T-helper 9 cell (primary cell): Measurements from ENCODE around the gene NREP.
"Not testable (repeated sequence)": the region's sequence is repeated elsewhere in the genome, so short reads cannot be mapped to it uniquely, and the experiment has no call there.

Experiments
- DNase-seq: peaks from one replicate; pipeline ENCODE4 v3.0.0-alpha.2; 2020

Gene NREP

DNA sequence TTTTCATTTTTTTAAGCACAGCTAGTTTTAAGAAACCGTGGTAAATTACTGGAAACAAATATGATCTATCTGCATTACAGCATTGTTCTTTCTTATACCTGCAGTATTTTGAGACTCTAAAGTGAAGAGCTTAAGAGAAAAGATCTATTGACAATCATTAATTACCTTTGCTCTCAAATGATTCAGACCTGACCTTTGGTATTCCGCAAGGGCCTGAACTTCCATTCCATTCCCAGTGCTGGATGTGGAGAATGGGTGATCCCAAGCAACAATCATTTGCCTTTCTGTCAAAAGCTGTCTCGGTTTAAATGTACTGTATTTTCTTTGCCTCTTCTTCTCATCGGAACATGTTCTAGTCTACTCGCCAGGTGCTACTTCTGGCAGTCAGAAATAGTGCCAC lies 18.9 kb downstream of the NREP start:
- DNase-seq, result no peak

DNA sequence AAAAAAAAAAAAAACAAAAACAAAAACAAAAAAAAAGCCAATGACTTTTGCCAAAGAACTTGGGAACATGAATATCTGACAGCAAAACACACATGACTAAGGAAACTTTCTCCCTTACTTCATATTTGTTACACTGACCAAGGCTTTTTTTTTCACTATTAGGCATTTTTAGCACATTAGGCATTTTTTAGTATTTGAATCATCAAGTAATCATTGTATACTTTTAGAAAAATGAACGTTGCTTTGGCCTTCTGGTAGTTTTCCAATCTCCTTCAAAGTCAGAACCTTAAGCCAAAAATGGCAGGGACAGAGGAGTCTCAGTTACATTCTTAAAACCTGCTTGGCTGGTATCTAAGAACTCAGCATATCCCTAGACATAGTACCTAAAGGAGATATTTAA lies 19.3 kb downstream of the NREP start:
- DNase-seq, result no peak

DNA sequence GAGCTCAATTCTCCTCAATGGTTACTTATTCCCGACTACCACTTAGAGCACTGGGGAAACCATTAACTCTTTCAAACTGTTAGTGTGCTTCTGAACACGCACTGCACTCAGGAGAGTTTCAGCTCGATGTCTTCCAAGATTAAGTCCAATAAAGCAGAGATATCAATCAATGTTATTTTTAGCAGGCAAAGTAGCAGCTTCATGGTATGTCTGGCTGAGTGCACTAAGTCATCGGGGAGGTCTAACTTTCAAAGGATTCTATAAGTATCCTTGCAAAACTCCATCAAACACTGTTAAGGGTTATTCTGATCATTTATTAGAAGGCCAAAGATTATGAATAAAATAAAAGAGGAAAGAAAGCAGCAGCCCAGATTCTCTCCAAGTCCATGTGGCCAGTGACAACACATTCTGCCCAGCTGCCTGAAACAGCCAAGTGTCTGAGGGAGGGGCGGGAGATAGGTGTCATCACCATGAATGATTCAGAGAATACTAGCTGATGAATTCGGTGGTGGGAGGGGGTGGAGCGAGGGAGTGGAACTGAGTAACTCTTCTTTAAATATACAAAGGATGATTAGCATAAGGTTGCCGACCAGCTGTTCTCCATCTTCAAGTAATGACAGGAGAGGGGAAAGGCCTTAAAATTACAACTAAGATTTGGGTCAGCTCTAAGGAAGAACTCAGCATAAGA lies 21.3 kb downstream of the NREP start:
- DNase-seq, result no peak

DNA sequence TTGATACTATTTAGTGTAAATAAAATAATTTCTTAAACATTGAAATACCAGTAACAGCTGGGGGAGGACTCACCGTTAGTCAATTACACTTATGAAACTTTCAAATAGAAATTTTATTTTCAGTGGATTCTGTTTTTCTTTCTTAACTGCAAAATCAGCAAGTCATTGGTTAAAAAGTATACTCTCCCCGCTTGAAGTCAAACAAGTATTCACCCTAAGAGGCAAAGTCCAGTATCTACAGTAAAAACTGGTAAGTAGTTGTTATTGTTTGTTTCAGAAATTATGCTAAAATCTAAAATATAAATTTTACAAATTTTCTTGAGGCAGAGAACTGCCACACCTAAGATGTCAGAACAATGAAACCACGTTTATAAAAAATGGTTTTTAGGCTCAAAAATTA lies 22.4 kb downstream of the NREP start:
- DNase-seq, result no peak

DNA sequence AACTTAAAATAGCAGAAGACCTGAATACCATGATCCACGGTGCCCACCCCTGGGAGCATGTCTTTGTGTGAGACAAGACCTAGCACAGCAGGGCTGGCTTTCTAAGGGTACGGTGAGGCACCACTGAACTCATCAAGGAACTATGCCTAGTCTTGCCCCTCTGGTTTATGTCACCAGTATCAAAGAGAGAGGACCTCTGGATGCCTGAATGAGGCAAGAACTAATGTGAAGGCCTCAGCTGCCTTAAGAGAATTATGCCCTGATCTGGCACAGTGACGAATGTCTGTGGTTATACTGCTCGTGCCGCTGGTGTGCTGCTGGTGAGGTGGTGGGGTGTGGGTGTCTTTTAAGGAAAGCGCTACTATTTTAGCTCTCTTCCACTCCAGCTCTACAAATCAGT lies 23.0 kb downstream of the NREP start:
- no peak for DNase-seq

DNA sequence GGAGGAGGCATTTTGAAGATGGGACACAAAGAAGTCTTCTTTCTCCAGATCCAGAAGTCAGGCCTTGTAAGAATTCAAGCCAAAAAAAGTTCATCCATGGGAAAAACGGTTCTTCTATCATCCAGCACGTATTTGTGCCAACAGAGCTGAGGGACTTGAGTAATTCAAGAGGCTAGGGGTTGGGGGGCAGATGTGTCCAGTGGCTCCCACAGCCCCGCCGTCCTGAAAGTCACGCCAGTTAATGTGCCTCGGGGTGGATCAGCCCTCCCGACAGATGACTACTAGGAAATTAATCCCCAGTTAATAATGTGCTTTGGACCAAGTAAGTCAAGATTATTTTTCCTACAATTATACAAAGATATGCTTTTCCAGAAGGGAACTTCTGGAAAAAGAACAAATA lies 23.4 kb downstream of the NREP start:
- DNase-seq, result no peak

DNA sequence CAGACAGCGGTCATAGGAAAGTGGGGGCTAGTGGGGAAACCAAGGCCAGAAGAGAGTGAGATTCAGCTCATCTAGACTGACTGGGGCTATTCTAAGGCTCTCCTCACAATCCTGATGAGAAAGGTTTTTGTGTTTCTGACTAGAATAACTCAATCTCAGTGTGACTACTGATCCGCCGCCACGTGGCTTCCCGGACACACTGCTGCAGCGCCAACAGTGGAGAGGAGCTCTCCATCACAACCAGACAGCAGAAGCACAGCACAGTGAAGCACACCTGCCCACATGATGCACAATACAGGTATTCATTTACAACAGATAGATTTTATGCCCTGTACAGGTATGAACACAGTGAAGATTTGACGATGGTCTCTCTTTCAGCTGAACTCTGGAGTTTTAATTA lies 25.4 kb downstream of the NREP start:
- no peak for DNase-seq

DNA sequence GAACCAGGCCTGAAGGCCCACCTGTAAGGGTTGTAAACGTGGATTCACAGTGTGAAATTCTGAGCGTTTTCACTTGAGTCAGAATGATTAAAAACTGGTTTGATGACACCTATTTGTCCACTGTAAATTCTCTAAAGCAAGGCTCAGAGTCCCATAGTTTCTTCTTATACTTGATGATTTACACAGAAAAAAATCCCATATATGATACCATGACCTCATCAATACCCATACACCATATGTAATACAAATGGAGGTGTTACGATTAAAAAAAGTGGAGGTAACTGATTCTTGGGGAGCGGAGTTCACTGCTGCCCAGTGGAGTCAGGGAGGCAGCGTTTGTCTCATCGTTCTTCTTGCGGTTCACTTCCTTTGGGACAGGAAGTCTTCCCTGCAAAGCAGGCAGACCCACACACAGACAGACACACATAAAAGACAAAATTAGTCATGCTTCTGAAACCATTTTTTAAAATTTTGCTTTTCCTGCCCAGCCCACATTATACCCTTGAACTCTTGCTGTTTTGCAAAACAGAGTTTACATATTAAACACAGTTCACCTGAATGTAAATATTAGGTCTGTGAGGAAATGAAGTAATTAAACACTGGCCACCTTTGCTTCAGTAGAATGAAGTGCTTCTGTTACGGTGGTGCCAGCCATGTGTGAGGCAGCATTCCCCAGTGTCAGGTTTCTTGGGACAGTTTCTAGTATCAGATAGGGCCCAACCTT lies 26.2 kb downstream of the NREP start:
- DNase-seq, result no peak

DNA sequence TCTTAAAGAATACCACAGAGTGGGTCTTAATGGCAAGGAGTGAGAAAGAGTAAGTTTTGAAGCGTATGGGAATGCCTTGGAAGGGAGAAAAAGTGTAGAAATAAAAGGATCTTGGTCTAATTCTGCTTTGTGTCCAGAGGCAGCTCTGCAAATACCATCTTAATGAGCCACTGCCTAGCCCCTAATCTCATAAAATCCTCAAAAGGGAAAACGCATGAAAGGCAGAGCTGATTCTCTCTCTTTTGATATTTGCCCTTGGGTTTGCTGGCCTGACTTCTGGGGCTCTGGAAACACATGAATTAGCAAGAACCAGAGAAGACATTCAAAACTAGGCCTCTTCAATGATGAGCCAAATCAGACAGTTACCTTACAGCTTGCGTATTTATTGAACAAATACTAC lies 28.1 kb downstream of the NREP start:
- no peak for DNase-seq

DNA sequence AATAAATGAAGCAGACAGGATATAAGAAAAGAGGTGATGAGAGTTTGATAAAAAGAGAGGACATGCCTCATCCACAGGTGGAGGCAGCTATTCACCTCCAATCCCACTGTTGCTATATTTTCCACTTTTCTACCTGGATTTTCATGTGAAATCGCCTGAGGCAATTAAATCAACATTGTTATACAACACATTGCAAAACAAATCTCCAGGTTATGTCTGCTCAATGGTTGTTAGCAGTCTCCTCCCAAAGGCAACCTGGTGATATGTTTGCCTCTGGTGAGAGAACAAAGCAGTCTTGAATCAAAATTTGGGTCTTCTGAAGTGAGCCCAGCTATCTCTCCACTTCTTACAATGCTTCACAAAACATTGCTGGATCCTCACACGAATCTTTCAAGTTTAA lies 30.0 kb downstream of the NREP start:
- no peak for DNase-seq

DNA sequence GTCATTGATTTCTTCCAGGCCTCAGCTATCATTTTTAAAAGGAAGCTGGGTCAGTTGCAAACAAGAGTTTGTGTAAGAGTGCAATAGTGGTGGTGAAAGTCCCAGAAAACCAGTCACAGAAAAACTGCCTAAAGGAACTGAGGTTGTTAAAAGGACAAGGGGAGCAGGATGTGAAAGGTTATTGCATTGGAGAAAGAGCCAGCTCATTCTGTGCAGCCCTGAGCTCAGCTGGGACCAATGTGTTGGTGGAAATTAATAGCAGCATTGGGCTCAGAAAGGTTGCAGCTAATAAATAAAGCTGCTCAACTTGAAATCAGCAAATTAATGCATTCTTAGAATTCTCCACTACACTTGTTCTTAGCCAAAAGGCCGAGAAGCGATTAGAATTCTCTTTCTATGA lies 34.9 kb downstream of the NREP start:
- DNase-seq, result no peak

DNA sequence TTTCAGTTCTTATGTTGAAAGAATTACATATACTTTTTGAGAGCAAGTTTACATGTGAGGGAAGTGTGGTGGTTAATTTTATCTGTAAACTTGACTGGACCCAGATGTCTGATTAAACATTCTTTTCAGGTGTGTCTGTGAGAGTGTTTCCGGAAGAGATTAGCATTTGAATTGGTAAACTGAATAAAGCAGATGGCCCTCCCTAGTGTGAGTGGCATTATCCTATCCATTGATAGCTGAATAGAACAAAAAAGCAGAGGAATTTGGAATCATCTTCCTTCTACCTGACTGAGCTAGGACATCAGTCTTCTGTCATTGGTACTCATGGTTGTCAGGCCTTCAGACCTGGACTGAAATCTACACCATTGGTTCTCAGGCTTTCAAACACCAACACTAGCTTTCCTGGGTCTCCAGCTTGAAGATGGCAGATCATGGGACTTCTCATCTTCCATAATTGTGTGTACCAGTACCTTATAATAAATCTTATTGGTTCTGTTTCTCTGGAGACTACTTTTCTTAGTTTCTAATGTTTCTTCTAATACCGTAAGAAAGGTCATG lies 36.6 kb downstream of the NREP start:
- DNase-seq, result no peak

DNA sequence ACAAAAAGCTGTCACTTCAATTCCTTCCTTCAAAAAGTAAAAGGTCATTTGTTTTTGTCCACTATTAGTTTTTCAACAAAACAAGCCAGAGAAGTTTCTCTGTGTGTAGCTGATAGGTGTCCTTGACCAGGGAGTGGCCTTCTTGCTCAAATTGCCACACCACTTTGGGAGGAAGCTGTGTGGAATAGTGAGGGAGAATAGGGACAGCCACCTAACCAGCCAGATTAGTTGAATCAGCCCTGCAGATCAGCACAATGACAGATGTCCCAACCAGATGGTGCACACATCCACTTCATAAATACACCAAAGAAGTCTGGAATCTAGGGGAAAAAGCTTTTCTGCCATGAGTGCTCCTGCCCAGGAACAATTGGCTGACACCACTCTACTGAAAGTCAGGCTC lies 37.2 kb downstream of the NREP start:
- DNase-seq, result no peak

DNA sequence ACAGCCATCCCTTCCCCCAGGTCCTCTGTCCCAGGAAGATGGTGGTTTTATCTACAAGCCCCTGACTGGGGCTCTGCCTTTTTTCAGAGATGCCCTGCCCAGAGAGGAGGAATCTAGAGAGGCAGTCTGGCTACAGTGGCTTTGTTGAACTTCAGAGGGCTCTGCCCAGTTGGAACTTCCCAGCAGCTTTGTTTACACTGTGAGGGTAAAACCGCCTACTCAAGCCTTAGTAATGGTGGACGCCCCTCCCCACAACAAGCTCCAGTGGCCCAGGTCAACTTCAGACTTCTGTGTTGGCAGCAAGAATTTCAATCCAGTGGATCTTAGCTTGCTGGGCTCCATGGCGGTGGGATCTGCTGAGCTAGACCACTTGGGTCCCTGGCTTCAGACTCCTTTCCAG lies 40.2 kb downstream of the NREP start:
- not testable (repeated sequence) for DNase-seq

DNA sequence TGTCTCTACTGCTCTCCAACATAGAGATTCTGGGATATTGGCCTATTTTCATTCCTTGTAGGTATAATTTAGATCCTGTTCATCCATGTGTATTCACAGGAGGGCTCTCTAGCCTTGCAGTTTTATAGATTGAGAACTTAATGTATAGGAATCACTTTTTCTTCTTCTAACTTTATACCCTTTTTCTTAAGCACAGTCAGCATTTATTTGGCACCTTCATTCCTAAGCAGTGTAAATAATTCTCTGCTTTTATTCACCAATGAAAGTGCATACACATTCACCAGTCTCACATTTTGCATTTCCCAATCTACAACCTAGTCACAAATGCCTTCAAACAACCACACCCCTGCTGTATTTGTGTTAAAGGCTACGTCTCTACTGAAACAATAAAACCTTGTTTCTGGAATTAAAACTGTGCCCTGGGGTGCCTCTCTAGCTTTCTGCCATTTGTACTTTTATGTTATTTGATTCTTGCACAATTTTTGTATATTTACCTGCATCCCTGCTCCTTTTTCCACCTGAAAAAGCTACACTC lies 49.3 kb downstream of the NREP start:
- no peak for DNase-seq

DNA sequence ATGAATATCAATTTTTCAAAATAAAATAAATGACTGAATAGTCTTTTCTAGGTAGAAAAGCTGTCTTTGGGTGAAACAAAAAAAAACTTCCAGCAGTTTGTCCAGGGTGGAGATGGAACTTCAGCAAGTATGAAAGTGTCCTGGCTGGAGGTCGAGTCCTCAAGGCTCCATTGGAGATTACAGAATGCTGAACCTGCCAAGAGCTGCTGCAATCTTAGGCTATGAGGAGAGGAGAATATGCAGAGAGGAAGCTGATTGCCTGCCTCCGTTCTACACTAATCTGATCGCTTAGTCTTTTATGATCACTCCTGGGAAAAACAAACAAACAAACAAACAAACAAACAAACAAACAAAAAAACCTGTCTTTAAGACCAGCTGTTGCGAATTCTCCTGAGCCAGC lies 50.6 kb downstream of the NREP start:
- no peak for DNase-seq

DNA sequence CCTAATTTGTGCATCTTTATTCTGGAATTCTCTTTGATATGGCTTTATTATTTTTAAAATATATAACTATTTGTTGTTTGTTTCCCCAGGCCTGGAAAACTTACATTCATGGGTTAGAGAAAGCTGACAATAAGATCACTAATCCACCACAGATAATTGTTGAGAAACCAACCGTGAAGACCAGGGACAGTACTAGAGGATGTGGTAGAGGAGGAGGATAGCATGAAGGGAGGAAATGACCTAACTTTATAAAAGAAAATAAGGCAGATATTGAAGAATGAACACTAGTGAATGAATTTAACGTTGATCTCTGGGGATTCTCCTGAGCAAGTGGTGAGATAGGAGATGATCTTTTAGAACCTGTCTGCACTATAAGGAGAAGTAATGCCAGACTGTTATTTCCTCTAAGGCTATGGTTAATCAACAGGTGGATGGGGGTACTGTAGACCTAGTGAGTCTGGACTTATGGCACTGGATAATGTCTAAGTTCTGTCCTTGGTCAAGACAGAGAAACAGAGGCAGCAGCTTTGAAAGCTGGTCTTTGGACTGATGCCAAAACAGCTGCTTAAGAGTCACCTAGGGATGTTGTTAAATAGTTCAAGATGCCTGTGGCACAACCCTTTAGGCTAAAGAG lies 52.4 kb downstream of the NREP start:
- no peak for DNase-seq

DNA sequence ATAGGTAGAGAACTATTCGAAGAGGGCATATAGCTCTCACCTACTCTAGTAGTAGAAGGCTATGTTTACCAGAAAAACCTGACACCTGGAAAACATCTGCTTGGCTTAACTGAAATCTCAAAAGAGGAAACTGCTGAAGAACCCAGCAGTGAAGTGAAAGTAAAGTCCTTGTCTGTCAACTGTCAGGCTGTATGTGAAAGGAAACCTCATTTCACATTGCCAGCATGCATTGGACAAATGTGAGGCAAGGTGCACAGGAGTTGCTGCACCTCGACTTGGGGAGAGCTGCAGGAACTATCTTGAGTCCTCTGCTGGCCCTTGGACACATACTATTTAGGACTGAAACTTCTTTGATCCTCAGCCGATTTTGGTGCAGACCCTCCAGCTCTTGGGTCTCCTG lies 53.3 kb downstream of the NREP start:
- no peak for DNase-seq

DNA sequence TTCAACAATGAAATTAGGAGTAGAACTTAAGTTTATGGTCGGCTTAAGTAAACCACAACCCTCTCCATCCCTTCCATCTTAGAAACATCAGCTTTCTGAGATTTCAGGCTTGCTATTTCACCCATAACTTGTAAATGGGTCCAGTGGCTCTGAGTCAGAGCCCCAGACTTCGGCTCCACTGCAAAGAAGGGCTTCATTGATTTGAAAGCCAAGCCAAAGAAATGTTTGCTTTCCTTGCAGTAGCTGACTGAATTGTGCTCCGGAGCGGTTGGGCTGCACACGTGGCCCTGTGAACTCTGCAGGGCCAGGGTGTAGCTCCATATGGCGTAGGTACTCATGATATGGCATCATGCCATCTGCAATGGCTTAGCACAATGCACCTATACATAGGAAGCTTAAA lies 57.0 kb downstream of the NREP start:
- DNase-seq, result no peak

DNA sequence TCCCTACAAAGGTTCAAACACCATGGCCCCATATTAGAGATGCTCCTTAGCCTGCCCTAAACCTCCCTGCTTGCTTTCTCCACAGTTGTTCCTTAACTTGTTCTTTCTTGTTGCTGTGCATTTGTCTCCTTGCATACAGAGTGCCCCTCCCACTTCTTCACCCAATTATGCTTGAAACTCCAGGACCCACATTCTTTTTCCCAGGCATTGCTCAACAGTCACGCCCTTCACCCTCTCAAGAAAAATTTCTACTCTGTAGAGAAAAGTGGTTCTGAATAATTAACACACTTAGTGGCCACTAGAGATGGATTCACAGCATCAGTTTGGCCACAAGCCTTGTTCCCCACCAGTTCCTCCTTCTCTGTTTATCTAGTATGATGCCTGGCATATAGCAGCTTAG lies 57.7 kb downstream of the NREP start:
- DNase-seq, result no peak

DNA sequence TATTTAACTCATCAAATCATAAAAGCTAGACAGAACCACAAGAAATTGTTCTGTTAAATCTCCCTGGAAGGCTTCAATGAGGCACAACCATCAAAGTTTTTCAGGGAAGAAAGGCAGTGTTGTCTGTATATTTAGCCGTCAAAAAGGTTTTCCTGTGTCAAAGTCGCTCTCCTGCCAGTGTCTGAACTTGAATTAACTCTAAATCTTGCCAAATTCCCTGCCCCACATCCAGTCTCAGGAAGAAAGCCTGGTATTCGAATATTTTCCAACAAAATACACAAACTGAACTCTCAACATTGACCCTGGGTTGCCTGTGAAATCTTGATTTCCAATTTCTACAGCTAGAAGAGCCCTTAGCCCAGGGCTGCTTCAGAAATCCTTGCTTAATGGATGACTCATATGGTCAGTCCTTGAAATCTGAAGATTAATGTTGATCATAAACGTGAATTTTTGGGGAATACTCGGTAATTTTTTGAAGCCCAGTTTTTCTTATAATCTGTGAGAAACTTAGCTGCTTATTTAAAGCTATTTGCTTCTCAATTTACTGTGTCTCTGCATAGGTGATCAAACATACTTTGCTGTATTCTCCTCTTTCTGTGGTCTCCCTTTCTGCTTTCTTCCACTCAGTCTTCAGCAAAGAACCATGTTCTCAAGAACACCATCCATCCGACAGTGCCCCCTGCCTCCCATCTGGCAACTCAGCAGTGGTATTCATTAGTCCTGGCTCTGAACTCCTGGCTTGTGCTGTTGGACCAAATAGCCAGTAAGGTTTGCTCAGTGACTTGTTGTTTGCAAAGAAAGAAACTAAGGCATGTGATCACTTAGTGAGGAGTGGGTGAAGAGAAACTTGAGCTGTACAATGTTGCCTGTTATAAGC lies 58.9 kb downstream of the NREP start:
- no peak for DNase-seq

DNA sequence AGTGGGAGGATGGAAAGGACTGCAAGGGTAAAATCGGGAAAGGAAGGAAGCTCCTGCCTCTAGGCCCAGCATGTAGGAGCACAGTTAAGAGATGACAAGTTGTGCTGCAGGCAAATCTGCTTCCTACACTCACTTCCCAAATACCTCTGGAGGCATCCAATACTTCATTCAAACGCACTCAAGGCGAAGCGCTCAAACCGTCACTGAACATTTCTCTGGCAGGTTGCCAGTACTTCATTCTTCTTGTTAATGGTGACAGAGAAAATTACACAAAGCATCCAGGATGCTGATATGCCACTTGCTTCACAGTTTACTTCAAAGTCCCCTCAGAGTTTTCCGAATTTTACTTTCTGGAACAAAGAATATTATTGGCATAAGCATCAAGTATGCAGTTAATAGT lies 59.8 kb downstream of the NREP start:
- no peak for DNase-seq

DNA sequence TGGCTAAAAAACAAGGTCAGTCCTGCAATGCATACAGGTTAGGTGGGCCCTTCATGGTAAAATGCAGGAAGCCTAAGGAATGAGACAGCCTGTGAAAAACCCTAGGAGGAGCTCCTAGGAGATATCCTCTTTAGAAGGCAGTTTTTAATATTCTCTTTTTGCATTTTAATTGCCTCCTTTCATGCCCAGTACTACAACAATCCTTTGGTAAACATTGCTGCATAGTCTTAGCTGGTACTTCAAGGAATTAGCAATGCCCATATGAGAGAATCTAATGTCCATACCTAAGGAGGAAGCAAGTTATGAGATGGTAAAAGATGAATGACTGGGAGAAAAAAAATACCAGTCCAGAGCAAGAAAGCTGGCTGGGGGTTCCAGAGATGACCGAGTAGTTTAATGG lies 61.0 kb downstream of the NREP start:
- DNase-seq, result no peak
